ENCODE results near the gene PI16. TPM values are rescaled to one million over a fixed set of nuclear protein-coding genes. Genes with fewer than 3 reads are reported as not detected.

Gene PI16
- total and polyA plus RNA-seq, 2 donors (not counting 1 experiment from before 2014, with no cell fraction given), result 1.4 to 7.4 TPM

GRCh38 chr6:36944650-36945049 lies 9.9 kb upstream of the PI16 start:
- no peaks in the 10 kb centered on the region for H4K20me1 ChIP-seq (ENCODE audit: control insufficient read depth, insufficient read depth, low read length, poor library complexity, severe bottlenecking)
- CTCF ChIA-PET, result no interaction called here
- Mint-ChIP-seq H3K27ac (peak overlapping the region; percentile 46), H3K9me3 (ENCODE audit: insufficient read depth) (no peaks in the 10 kb centered on the region), H3K4me1 (peaks cover 35% of the 10 kb centered on the region), H3K27me3 (peaks cover 5% of the 10 kb centered on the region), H3K4me3 (no peak overlapping the region)
- H3K9ac ChIP-seq (ENCODE audit: low read length), result no peak overlapping the region
- H3K9me3 ChIP-seq (ENCODE audit: control extremely low read depth in 1 of 3, control insufficient read depth in 2 of 3, insufficient read depth in 1 of 3, low read length in 2 of 3), result no peaks in the 10 kb centered on the region
- no peak for TF ChIP-seq EZH2 (IDR thresholded peaks at IDR 0.05; ENCODE audit: borderline replicate concordance, insufficient read depth, low read depth, low read length, poor library complexity, severe bottlenecking)
- TF ChIP-seq, protein P1, sequence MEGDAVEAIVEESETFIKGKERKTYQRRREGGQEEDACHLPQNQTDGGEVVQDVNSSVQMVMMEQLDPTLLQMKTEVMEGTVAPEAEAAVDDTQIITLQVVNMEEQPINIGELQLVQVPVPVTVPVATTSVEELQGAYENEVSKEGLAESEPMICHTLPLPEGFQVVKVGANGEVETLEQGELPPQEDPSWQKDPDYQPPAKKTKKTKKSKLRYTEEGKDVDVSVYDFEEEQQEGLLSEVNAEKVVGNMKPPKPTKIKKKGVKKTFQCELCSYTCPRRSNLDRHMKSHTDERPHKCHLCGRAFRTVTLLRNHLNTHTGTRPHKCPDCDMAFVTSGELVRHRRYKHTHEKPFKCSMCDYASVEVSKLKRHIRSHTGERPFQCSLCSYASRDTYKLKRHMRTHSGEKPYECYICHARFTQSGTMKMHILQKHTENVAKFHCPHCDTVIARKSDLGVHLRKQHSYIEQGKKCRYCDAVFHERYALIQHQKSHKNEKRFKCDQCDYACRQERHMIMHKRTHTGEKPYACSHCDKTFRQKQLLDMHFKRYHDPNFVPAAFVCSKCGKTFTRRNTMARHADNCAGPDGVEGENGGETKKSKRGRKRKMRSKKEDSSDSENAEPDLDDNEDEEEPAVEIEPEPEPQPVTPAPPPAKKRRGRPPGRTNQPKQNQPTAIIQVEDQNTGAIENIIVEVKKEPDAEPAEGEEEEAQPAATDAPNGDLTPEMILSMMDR (IDR thresholded peaks at IDR 0.05), result no peak
- H3K4me1 ChIP-seq (ENCODE audit: control insufficient read depth in 2 of 2, insufficient read depth in 2 of 2, low read length in 2 of 2), result peaks cover 5 to 26% of the 10 kb centered on the region in 2 donors
- H3K79me2 ChIP-seq (ENCODE audit: control insufficient read depth, insufficient read depth, low read length), result no peaks in the 10 kb centered on the region
- H3K36me3 ChIP-seq (replicated peaks in 1 of 2; ENCODE audit: control extremely low read depth in 1 of 2, control insufficient read depth in 1 of 2, extremely low read depth in 1 of 2, insufficient read depth in 2 of 2, low read length in 1 of 2), result no peaks in the 10 kb centered on the region
- no peak overlapping the region for H3K27ac ChIP-seq (ENCODE audit: low read length in 2 of 2)
- intact Hi-C loops (cut with micrococcal nuclease), result no loop called here
- POLR2A ChIA-PET, result no interaction called here
- no peak overlapping the region for H3K4me2 ChIP-seq (replicated peaks; ENCODE audit: low read depth, low read length, poor library complexity, severe bottlenecking)
- no peak for ATAC-seq (ENCODE audit: low read depth)
- 93% methylated on average over 4 of the region's 5 CpGs for WGBS (ENCODE audit: insufficient coverage)
- no peak overlapping the region for H2AFZ ChIP-seq (ENCODE audit: insufficient read depth, low read depth, low read length, poor library complexity, severe bottlenecking)
- H3K27me3 ChIP-seq (replicated peaks in 1 of 4; ENCODE audit: control extremely low read depth in 1 of 4, control insufficient read depth in 3 of 4, insufficient read depth in 4 of 4, low read length in 3 of 4), result peaks cover 0 to 5% (median 0%) of the 10 kb centered on the region in 4 experiments
- no peak overlapping the region for H3K4me3 ChIP-seq (ENCODE audit: control extremely low read depth in 1 of 5, extremely low read depth in 1 of 5, insufficient read depth in 1 of 5, low read depth in 2 of 5, low read length in 4 of 5)
- DNase-seq, result no peak

- Histone ChIP-seq H3K4me1 (ENCODE audit: control insufficient read depth in 2 of 2, insufficient read depth in 2 of 2, low read length in 2 of 2) (peaks cover 5 to 26% of the 10 kb centered on the region in 2 donors), H3K79me2 (ENCODE audit: control insufficient read depth, insufficient read depth, low read length) (no peaks in the 10 kb centered on the region), H3K9ac (ENCODE audit: low read length) (no peak overlapping the region), H3K36me3 (replicated peaks in 1 of 2; ENCODE audit: control extremely low read depth in 1 of 2, control insufficient read depth in 1 of 2, extremely low read depth in 1 of 2, insufficient read depth in 2 of 2, low read length in 1 of 2) (no peaks in the 10 kb centered on the region), H3K27ac (ENCODE audit: low read length in 2 of 2) (no peak overlapping the region), H3K27me3 (replicated peaks in 1 of 4; ENCODE audit: control extremely low read depth in 1 of 4, control insufficient read depth in 3 of 4, insufficient read depth in 4 of 4, low read length in 3 of 4) (peaks cover 0 to 4% (median 0%) of the 10 kb centered on the region in 4 experiments), H3K4me2 (replicated peaks; ENCODE audit: low read depth, low read length, poor library complexity, severe bottlenecking) (no peak overlapping the region), H3K4me3 (ENCODE audit: control extremely low read depth in 1 of 5, extremely low read depth in 1 of 5, insufficient read depth in 1 of 5, low read depth in 2 of 5, low read length in 4 of 5) (no peak overlapping the region), H3K9me3 (ENCODE audit: control extremely low read depth in 1 of 3, control insufficient read depth in 2 of 3, insufficient read depth in 1 of 3, low read length in 2 of 3) (no peaks in the 10 kb centered on the region), H4K20me1 (ENCODE audit: control insufficient read depth, insufficient read depth, low read length, poor library complexity, severe bottlenecking) (no peaks in the 10 kb centered on the region), H2AFZ (ENCODE audit: insufficient read depth, low read depth, low read length, poor library complexity, severe bottlenecking) (no peak overlapping the region)
- H3K27me3 Mint-ChIP-seq, result peaks cover 1% of the 10 kb centered on the region
- ChIA-PET CTCF (no interaction called here), POLR2A (no interaction called here)
- DNase-seq (no peak), ATAC-seq (ENCODE audit: low read depth) (no peak)
- no peaks in the 10 kb centered on the region for H3K9me3 Mint-ChIP-seq (ENCODE audit: insufficient read depth)
- TF ChIP-seq, protein P1 (IDR thresholded peaks at IDR 0.05), result no peak
- TF ChIP-seq EZH2 (IDR thresholded peaks at IDR 0.05; ENCODE audit: borderline replicate concordance, insufficient read depth, low read depth, low read length, poor library complexity, severe bottlenecking), result no peak
- no peak overlapping the region for H3K4me3 Mint-ChIP-seq
- intact Hi-C loops (cut with micrococcal nuclease), result no loop called here
- WGBS (ENCODE audit: insufficient coverage), result 100% methylated on average over 1 of the region's 4 CpGs
- no peak overlapping the region for H3K27ac Mint-ChIP-seq
- H3K4me1 Mint-ChIP-seq, result peaks cover 38% of the 10 kb centered on the region
Observed at GRCh38 chr6:36945301-36945700, 9.2 kb upstream of the PI16 start.

Measured in B cell (primary cell).